SK-N-SH treated with all-trans-retinoic acid at 6 μM for 48 hours (cell line): ENCODE data around the gene C6orf163.

Source experiments
- ATAC-seq: fragments of 200-7000 bp; cut with Tn5 transposase; 3 replicates; pipeline ENCODE4 v1.9.1; 2020; ENCODE audit warnings: mild to moderate bottlenecking, moderate library complexity
- ARNTL ChIP-seq: fragments of 450-650 bp; formaldehyde crosslinking; IDR thresholded peaks from 2 replicates; pipeline ENCODE4 v1.5.0; 2020; ENCODE audit warnings: low read depth, mild to moderate bottlenecking, moderate library complexity, borderline replicate concordance
- BACH2 ChIP-seq: fragments of 250-450 bp; sonication (Bioruptor Pico); IDR thresholded peaks from 2 replicates; pipeline ENCODE4 v1.9.0; 2021; ENCODE audit warnings: mild to moderate bottlenecking, borderline replicate concordance
- CSDC2 ChIP-seq: fragments of 250-450 bp; sonication (Bioruptor Pico); IDR thresholded peaks from 2 replicates; pipeline ENCODE4 v1.5.0; 2020; ENCODE audit warnings: mild to moderate bottlenecking, moderate library complexity
- ESRRG ChIP-seq: fragments of 250-450 bp; sonication (Bioruptor Pico); IDR thresholded peaks from 2 replicates; pipeline ENCODE4 v1.6.1; 2021; ENCODE audit warnings: mild to moderate bottlenecking
- GLIS3 ChIP-seq: fragments of 250-450 bp; sonication (Bioruptor Pico); IDR thresholded peaks from 2 replicates; pipeline ENCODE4 v1.5.0; 2020; ENCODE audit warnings: mild to moderate bottlenecking, moderate library complexity
- ISL1 ChIP-seq: fragments of 250-450 bp; sonication (Bioruptor Pico); IDR thresholded peaks from 2 replicates; pipeline ENCODE4 v2.1.2; 2022; ENCODE audit warnings: mild to moderate bottlenecking, moderate library complexity
- OSR1 ChIP-seq: fragments of 250-450 bp; sonication (Bioruptor Pico); IDR thresholded peaks from 2 replicates; pipeline ENCODE4 v1.8.0; 2022; ENCODE audit warnings: moderate library complexity, mild to moderate bottlenecking, inconsistent platforms
- PPARA ChIP-seq: fragments of 250-450 bp; sonication (Bioruptor Pico); IDR thresholded peaks from 2 replicates; pipeline ENCODE4 v1.5.0; 2020; ENCODE audit warnings: mild to moderate bottlenecking, borderline replicate concordance
- RARB ChIP-seq: fragments of 250-450 bp; sonication (Bioruptor Pico); IDR thresholded peaks from 2 replicates; pipeline ENCODE4 v1.8.0; 2021; ENCODE audit warnings: mild to moderate bottlenecking, moderate library complexity
- SNAI2 ChIP-seq: fragments of 250-450 bp; sonication (Bioruptor Pico); IDR thresholded peaks from 2 replicates; pipeline ENCODE4 v1.5.0; 2020; ENCODE audit warnings: mild to moderate bottlenecking, moderate library complexity
- TCF4 ChIP-seq: fragments of 250-450 bp; sonication (Bioruptor Pico); IDR thresholded peaks from 2 replicates; pipeline ENCODE4 v1.8.0; 2021; ENCODE audit warnings: mild to moderate bottlenecking, moderate library complexity, borderline replicate concordance
- TOX ChIP-seq: fragments of 250-450 bp; sonication (Bioruptor Pico); IDR thresholded peaks from 2 replicates; pipeline ENCODE4 v1.8.0; 2021; ENCODE audit warnings: mild to moderate bottlenecking, moderate library complexity, borderline replicate concordance
- ZC3H10 ChIP-seq: fragments of 250-450 bp; sonication (Bioruptor Pico); IDR thresholded peaks from 2 replicates; pipeline ENCODE4 v1.5.1; 2021; ENCODE audit warnings: mild to moderate bottlenecking, moderate library complexity
- ZFP3 ChIP-seq: fragments of 250-450 bp; sonication (Bioruptor Pico); IDR thresholded peaks from 2 replicates; pipeline ENCODE4 v1.5.0; 2020; ENCODE audit warnings: mild to moderate bottlenecking, moderate library complexity
- ZNF565 ChIP-seq: fragments of 450-650 bp; formaldehyde crosslinking; conservative IDR thresholded peaks from 2 replicates; pipeline ENCODE4 v1.5.0; 2020; ENCODE audit warnings: low read depth, mild to moderate bottlenecking, moderate library complexity
- ZNF70 ChIP-seq: fragments of 450-650 bp; formaldehyde crosslinking; IDR thresholded peaks from 2 replicates; pipeline ENCODE4 v1.5.0; 2020; ENCODE audit warnings: mild to moderate bottlenecking, moderate library complexity
- TF ChIP-seq, protein P1 (sequence below): fragments of 250-450 bp; sonication (Bioruptor Pico); IDR thresholded peaks from 2 replicates; pipeline ENCODE4 v1.8.0; 2021; ENCODE audit warnings: low read depth, mild to moderate bottlenecking, moderate library complexity, borderline replicate concordance
- TF ChIP-seq, protein P2 (sequence below): fragments of 250-450 bp; sonication (Bioruptor Pico); IDR thresholded peaks from 2 replicates; pipeline ENCODE4 v1.5.0; 2020; ENCODE audit warnings: mild to moderate bottlenecking, moderate library complexity
- TF ChIP-seq, protein P3 (sequence below): fragments of 250-450 bp; sonication (Bioruptor Pico); IDR thresholded peaks from 2 replicates; pipeline ENCODE4 v1.5.1; 2020; ENCODE audit warnings: low read depth, mild to moderate bottlenecking, moderate library complexity
- TF ChIP-seq, protein P4 (sequence below): fragments of 250-450 bp; sonication (Bioruptor Pico); IDR thresholded peaks from 2 replicates; pipeline ENCODE4 v1.8.0; 2020; ENCODE audit warnings: mild to moderate bottlenecking, moderate library complexity, borderline replicate concordance

C6orf163 gene

GRCh38 chr6:87384449-87384848 is 39.8 kb downstream of the C6orf163 start:
- TF ChIP-seq ARNTL (CRISPR knock-in tag): no peak
- no peak for TF ChIP-seq CSDC2 (CRISPR knock-in tag)
- TF ChIP-seq, all 23 proteins: peak for 0
- no peak for ATAC-seq

GRCh38 chr6:87391334-87391733 is 46.7 kb downstream of the C6orf163 start:
- peak; percentile 91 for ATAC-seq

DNA sequence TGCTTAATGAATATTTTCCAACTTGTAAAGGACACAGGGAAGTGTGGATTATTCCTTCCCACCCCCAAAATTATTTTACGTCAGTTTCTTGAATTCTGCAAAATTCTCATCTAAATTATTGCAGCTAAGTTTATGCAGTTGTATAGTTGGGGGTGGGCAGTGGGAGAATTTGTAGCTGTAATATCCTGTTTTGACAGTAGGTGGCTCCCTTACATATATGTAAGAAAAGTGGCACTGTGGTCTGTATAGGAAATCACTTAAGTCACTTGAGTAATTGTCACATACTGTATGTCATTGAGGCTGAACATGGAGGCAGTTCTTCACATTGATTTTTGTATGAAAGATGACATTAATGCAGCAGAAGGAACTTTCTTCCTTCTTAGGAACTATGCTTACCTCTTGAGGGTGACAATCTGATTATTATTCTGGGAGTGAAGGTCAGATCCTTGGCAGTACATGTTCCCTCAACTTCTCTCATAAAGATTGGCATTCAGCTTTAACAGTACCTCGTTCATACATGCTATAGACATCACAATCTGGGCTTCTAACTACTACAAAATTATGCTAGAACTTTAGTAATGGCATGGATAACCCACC is 48.5 kb downstream of the C6orf163 start:
- TF ChIP-seq BACH2 (CRISPR knock-in tag): no peak
- no peak for TF ChIP-seq ZFP3 (CRISPR knock-in tag)
- no peak for TF ChIP-seq TOX (CRISPR knock-in tag)
- no peak for TF ChIP-seq ZC3H10
- TF ChIP-seq, protein P1, sequence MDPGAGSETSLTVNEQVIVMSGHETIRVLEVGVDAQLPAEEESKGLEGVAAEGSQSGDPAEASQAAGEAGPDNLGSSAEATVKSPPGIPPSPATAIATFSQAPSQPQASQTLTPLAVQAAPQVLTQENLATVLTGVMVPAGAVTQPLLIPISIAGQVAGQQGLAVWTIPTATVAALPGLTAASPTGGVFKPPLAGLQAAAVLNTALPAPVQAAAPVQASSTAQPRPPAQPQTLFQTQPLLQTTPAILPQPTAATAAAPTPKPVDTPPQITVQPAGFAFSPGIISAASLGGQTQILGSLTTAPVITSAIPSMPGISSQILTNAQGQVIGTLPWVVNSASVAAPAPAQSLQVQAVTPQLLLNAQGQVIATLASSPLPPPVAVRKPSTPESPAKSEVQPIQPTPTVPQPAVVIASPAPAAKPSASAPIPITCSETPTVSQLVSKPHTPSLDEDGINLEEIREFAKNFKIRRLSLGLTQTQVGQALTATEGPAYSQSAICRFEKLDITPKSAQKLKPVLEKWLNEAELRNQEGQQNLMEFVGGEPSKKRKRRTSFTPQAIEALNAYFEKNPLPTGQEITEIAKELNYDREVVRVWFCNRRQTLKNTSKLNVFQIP (CRISPR knock-in tag): no peak
- TF ChIP-seq ZNF70 (CRISPR knock-in tag): no peak
- TF ChIP-seq RARB (CRISPR knock-in tag): no peak
- no peak for TF ChIP-seq CSDC2 (CRISPR knock-in tag)
- TF ChIP-seq OSR1 (CRISPR knock-in tag): no peak
- no peak for TF ChIP-seq GLIS3 (CRISPR knock-in tag)
- no peak for TF ChIP-seq ARNTL (CRISPR knock-in tag)
- TF ChIP-seq PPARA: no peak
- TF ChIP-seq ESRRG (CRISPR knock-in tag): no peak
- TF ChIP-seq ISL1 (CRISPR knock-in tag): no peak
- TF ChIP-seq, protein P2, sequence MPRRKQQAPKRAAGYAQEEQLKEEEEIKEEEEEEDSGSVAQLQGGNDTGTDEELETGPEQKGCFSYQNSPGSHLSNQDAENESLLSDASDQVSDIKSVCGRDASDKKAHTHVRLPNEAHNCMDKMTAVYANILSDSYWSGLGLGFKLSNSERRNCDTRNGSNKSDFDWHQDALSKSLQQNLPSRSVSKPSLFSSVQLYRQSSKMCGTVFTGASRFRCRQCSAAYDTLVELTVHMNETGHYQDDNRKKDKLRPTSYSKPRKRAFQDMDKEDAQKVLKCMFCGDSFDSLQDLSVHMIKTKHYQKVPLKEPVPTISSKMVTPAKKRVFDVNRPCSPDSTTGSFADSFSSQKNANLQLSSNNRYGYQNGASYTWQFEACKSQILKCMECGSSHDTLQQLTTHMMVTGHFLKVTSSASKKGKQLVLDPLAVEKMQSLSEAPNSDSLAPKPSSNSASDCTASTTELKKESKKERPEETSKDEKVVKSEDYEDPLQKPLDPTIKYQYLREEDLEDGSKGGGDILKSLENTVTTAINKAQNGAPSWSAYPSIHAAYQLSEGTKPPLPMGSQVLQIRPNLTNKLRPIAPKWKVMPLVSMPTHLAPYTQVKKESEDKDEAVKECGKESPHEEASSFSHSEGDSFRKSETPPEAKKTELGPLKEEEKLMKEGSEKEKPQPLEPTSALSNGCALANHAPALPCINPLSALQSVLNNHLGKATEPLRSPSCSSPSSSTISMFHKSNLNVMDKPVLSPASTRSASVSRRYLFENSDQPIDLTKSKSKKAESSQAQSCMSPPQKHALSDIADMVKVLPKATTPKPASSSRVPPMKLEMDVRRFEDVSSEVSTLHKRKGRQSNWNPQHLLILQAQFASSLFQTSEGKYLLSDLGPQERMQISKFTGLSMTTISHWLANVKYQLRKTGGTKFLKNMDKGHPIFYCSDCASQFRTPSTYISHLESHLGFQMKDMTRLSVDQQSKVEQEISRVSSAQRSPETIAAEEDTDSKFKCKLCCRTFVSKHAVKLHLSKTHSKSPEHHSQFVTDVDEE (CRISPR knock-in tag): no peak
- no peak for TF ChIP-seq TCF4 (CRISPR knock-in tag)
- ATAC-seq: peak; percentile 89

More at GRCh38 chr6:87391334-87391733, 46.7 kb downstream of the C6orf163 start:
- TF ChIP-seq GLIS3 (CRISPR knock-in tag) (no peak), ISL1 (CRISPR knock-in tag) (no peak), TOX (CRISPR knock-in tag) (no peak), OSR1 (CRISPR knock-in tag) (no peak), ESRRG (CRISPR knock-in tag) (no peak), SNAI2 (CRISPR knock-in tag) (no peak), TCF4 (CRISPR knock-in tag) (no peak), ZNF70 (CRISPR knock-in tag) (no peak), ZNF565 (CRISPR knock-in tag) (no peak), ZFP3 (CRISPR knock-in tag) (no peak), ZC3H10 (no peak), CSDC2 (CRISPR knock-in tag) (no peak)
- TF ChIP-seq, protein P3, sequence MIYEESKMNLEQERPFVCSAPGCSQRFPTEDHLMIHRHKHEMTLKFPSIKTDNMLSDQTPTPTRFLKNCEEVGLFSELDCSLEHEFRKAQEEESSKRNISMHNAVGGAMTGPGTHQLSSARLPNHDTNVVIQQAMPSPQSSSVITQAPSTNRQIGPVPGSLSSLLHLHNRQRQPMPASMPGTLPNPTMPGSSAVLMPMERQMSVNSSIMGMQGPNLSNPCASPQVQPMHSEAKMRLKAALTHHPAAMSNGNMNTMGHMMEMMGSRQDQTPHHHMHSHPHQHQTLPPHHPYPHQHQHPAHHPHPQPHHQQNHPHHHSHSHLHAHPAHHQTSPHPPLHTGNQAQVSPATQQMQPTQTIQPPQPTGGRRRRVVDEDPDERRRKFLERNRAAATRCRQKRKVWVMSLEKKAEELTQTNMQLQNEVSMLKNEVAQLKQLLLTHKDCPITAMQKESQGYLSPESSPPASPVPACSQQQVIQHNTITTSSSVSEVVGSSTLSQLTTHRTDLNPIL: no peak
- TF ChIP-seq, protein P2 (CRISPR knock-in tag): no peak
- TF ChIP-seq, protein P4, sequence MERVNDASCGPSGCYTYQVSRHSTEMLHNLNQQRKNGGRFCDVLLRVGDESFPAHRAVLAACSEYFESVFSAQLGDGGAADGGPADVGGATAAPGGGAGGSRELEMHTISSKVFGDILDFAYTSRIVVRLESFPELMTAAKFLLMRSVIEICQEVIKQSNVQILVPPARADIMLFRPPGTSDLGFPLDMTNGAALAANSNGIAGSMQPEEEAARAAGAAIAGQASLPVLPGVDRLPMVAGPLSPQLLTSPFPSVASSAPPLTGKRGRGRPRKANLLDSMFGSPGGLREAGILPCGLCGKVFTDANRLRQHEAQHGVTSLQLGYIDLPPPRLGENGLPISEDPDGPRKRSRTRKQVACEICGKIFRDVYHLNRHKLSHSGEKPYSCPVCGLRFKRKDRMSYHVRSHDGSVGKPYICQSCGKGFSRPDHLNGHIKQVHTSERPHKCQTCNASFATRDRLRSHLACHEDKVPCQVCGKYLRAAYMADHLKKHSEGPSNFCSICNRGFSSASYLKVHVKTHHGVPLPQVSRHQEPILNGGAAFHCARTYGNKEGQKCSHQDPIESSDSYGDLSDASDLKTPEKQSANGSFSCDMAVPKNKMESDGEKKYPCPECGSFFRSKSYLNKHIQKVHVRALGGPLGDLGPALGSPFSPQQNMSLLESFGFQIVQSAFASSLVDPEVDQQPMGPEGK (CRISPR knock-in tag): no peak
